ENCODE data around the gene CABP1. TPM values are rescaled to one million over a fixed set of nuclear protein-coding genes. Genes with fewer than 3 reads are reported as not detected.
A peak's percentile ranks its signal among the peaks of the same experiment; 100 is the strongest.

CABP1 gene
- total and polyA plus RNA-seq, 2 experiments from 2014 or later: 5.1 to 5.2 TPM

- no peak for ATAC-seq
- Histone ChIP-seq H3K27ac (ENCODE audit: low read depth) (no peak overlapping the region), H3K4me1 (ENCODE audit: insufficient read depth) (peaks cover 24% of the 10 kb centered on the region)
Observed at GRCh38 chr12:120685522-120685921, 45.1 kb downstream of the CABP1 start.

DNA sequence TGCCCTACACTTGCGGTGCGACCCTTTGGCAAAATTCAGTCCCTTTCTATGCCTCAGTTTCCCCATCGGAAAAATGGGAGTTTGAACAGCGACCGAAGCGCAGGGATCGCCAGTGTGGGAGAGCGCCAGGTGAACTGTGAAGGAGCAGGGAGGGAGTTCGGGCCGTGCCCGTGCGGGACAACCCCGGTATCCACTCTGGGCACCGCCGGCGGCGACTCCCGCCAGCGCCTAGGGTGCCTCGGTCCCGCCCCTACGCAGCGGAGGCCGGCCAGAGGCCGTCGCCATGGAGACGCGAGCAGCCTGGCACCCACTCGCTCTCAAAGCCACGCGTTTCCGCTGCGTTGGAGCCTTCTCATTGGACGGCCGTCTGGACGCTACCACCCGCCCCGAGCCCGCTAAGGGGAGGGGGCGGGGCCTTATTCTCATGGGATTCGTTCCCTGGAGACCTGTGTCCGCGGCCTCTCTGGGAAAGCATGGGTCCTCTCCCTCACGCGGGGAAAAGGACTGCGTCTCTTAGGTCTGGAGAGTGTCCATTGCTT lies 45.8 kb downstream of the CABP1 start:
- Histone ChIP-seq H3K36me3 (ENCODE audit: insufficient read depth) (no peaks in the 10 kb centered on the region), H3K4me2 (peak overlapping the region; percentile 95), H3K27ac (ENCODE audit: low read depth) (peak overlapping the region; percentile 99), H3K27me3 (ENCODE audit: insufficient read depth) (no peaks in the 10 kb centered on the region), H3K9me2 (ENCODE audit: insufficient read depth) (no peaks in the 10 kb centered on the region), H3K79me2 (replicated peaks; ENCODE audit: insufficient read depth) (peaks cover 40% of the 10 kb centered on the region), H3K4me1 (ENCODE audit: insufficient read depth) (peaks cover 29% of the 10 kb centered on the region), H3K4me3 (peak overlapping the region; percentile 99), H2AFZ (peak overlapping the region; percentile 92), H3F3A (replicated peaks; ENCODE audit: low read depth) (peaks cover 5% of the 10 kb centered on the region), H4K20me1 (replicated peaks; ENCODE audit: insufficient read depth) (peaks cover 29% of the 10 kb centered on the region)
- Mint-ChIP-seq H3K9me3 (no peaks in the 10 kb centered on the region), H3K36me3 (ENCODE audit: low read depth) (no peaks in the 10 kb centered on the region; the same call in 2 of the 3 replicates), H3K4me3 (peak overlapping the region; percentile 84), H3K4me1 (peaks cover 31% of the 10 kb centered on the region), H3K27me3 (ENCODE audit: insufficient read depth, low read depth, poor library complexity) (peaks cover 2% of the 10 kb centered on the region), H3K27ac (peak overlapping the region; percentile 97)
- peak; percentile 84 for ATAC-seq
- DNase-seq (ENCODE audit: low spot score): peak; percentile 100
- TF ChIP-seq ZNF114 (CRISPR knock-in tag; IDR thresholded peaks at IDR 0.05): no peak
- TF ChIP-seq EZH2 (IDR thresholded peaks at IDR 0.05; ENCODE audit: low read depth, unreplicated experiment): no peak
- TF ChIP-seq CREB1 (CRISPR knock-in tag; IDR thresholded peaks at IDR 0.05; ENCODE audit: low read depth): 0 out of 2 replicates have a peak, but pooled peaks have one; percentile 2
- TF ChIP-seq NANOG (IDR thresholded peaks at IDR 0.05; ENCODE audit: borderline replicate concordance): no peak
- peak; percentile 90 for TF ChIP-seq POLR2AphosphoS5 (IDR thresholded peaks at IDR 0.05; ENCODE audit: low read depth)
- no peak for TF ChIP-seq ZNF331 (CRISPR knock-in tag; IDR thresholded peaks at IDR 0.05; ENCODE audit: low read depth)
- TF ChIP-seq, protein P1, sequence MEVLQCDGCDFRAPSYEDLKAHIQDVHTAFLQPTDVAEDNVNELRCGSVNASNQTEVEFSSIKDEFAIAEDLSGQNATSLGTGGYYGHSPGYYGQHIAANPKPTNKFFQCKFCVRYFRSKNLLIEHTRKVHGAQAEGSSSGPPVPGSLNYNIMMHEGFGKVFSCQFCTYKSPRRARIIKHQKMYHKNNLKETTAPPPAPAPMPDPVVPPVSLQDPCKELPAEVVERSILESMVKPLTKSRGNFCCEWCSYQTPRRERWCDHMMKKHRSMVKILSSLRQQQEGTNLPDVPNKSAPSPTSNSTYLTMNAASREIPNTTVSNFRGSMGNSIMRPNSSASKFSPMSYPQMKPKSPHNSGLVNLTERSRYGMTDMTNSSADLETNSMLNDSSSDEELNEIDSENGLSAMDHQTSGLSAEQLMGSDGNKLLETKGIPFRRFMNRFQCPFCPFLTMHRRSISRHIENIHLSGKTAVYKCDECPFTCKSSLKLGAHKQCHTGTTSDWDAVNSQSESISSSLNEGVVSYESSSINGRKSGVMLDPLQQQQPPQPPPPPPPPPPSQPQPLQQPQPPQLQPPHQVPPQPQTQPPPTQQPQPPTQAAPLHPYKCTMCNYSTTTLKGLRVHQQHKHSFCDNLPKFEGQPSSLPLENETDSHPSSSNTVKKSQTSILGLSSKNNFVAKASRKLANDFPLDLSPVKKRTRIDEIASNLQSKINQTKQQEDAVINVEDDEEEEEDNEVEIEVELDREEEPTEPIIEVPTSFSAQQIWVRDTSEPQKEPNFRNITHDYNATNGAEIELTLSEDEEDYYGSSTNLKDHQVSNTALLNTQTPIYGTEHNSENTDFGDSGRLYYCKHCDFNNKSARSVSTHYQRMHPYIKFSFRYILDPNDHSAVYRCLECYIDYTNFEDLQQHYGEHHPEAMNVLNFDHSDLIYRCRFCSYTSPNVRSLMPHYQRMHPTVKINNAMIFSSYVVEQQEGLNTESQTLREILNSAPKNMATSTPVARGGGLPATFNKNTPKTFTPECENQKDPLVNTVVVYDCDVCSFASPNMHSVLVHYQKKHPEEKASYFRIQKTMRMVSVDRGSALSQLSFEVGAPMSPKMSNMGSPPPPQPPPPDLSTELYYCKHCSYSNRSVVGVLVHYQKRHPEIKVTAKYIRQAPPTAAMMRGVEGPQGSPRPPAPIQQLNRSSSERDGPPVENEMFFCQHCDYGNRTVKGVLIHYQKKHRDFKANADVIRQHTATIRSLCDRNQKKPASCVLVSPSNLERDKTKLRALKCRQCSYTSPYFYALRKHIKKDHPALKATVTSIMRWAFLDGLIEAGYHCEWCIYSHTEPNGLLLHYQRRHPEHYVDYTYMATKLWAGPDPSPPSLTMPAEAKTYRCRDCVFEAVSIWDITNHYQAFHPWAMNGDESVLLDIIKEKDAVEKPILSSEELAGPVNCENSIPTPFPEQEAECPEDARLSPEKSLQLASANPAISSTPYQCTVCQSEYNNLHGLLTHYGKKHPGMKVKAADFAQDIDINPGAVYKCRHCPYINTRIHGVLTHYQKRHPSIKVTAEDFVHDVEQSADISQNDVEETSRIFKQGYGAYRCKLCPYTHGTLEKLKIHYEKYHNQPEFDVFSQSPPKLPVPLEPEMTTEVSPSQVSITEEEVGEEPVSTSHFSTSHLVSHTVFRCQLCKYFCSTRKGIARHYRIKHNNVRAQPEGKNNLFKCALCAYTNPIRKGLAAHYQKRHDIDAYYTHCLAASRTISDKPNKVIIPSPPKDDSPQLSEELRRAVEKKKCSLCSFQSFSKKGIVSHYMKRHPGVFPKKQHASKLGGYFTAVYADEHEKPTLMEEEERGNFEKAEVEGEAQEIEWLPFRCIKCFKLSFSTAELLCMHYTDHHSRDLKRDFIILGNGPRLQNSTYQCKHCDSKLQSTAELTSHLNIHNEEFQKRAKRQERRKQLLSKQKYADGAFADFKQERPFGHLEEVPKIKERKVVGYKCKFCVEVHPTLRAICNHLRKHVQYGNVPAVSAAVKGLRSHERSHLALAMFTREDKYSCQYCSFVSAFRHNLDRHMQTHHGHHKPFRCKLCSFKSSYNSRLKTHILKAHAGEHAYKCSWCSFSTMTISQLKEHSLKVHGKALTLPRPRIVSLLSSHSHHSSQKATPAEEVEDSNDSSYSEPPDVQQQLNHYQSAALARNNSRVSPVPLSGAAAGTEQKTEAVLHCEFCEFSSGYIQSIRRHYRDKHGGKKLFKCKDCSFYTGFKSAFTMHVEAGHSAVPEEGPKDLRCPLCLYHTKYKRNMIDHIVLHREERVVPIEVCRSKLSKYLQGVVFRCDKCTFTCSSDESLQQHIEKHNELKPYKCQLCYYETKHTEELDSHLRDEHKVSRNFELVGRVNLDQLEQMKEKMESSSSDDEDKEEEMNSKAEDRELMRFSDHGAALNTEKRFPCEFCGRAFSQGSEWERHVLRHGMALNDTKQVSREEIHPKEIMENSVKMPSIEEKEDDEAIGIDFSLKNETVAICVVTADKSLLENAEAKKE (CRISPR knock-in tag; IDR thresholded peaks at IDR 0.05): no peak
- TF ChIP-seq JUNB (IDR thresholded peaks at IDR 0.05; ENCODE audit: unreplicated experiment): no peak
- TF ChIP-seq EZH2phosphoT487 (IDR thresholded peaks at IDR 0.05; ENCODE audit: unreplicated experiment): no peak
- TF ChIP-seq, protein P2, sequence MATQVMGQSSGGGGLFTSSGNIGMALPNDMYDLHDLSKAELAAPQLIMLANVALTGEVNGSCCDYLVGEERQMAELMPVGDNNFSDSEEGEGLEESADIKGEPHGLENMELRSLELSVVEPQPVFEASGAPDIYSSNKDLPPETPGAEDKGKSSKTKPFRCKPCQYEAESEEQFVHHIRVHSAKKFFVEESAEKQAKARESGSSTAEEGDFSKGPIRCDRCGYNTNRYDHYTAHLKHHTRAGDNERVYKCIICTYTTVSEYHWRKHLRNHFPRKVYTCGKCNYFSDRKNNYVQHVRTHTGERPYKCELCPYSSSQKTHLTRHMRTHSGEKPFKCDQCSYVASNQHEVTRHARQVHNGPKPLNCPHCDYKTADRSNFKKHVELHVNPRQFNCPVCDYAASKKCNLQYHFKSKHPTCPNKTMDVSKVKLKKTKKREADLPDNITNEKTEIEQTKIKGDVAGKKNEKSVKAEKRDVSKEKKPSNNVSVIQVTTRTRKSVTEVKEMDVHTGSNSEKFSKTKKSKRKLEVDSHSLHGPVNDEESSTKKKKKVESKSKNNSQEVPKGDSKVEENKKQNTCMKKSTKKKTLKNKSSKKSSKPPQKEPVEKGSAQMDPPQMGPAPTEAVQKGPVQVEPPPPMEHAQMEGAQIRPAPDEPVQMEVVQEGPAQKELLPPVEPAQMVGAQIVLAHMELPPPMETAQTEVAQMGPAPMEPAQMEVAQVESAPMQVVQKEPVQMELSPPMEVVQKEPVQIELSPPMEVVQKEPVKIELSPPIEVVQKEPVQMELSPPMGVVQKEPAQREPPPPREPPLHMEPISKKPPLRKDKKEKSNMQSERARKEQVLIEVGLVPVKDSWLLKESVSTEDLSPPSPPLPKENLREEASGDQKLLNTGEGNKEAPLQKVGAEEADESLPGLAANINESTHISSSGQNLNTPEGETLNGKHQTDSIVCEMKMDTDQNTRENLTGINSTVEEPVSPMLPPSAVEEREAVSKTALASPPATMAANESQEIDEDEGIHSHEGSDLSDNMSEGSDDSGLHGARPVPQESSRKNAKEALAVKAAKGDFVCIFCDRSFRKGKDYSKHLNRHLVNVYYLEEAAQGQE (IDR thresholded peaks at IDR 0.05; ENCODE audit: unreplicated experiment): no peak
- no peak for TF ChIP-seq STAT1 (IDR thresholded peaks at IDR 0.05; ENCODE audit: unreplicated experiment)

More at GRCh38 chr12:120685522-120685921, 45.1 kb downstream of the CABP1 start:
- Mint-ChIP-seq H3K9me3 (no peaks in the 10 kb centered on the region), H3K27ac (no peak overlapping the region), H3K27me3 (ENCODE audit: insufficient read depth, low read depth, poor library complexity) (peaks cover 2% of the 10 kb centered on the region), H3K36me3 (ENCODE audit: low read depth) (no peaks in the 10 kb centered on the region; the same call in 2 of the 3 replicates), H3K4me3 (peak overlapping the region; percentile 84), H3K4me1 (peaks cover 24% of the 10 kb centered on the region)
- Histone ChIP-seq H3K79me2 (replicated peaks; ENCODE audit: insufficient read depth) (peaks cover 33% of the 10 kb centered on the region), H3K36me3 (ENCODE audit: insufficient read depth) (no peaks in the 10 kb centered on the region), H3K9me2 (ENCODE audit: insufficient read depth) (no peaks in the 10 kb centered on the region), H3K4me2 (peak overlapping the region; percentile 95), H4K20me1 (replicated peaks; ENCODE audit: insufficient read depth) (peaks cover 22% of the 10 kb centered on the region; the same call in 1 of the 2 replicates), H3F3A (replicated peaks; ENCODE audit: low read depth) (peaks cover 3% of the 10 kb centered on the region; the same call in 1 of the 2 replicates), H2AFZ (peak overlapping the region; percentile 63), H3K27me3 (ENCODE audit: insufficient read depth) (no peaks in the 10 kb centered on the region), H3K4me3 (peak overlapping the region; percentile 99)
- no peak for DNase-seq (ENCODE audit: low spot score)
- no peak for TF ChIP-seq NANOG (IDR thresholded peaks at IDR 0.05; ENCODE audit: borderline replicate concordance)

Measured in GM23338 (cell line).